ENCODE measurements around the gene AACS. TPM values are rescaled to one million over a fixed set of nuclear protein-coding genes. Genes with fewer than 3 reads are reported as not detected.
A peak's percentile ranks its signal among the peaks of the same experiment; 100 is the strongest.

AACS gene
- total RNA-seq, 3 donors from 2014 or later (not counting 1 experiment from before 2014, with no cell fraction given), result 14.6 to 20.4 (median 18.1) TPM

- no peaks in the 10 kb centered on the region for H3K27me3 ChIP-seq (ENCODE audit: control insufficient read depth, insufficient read depth, low read length)
- ATAC-seq, result no peak
- Mint-ChIP-seq H3K9me3 (no peaks in the 10 kb centered on the region), H3K27ac (no peak overlapping the region), H3K36me3 (no peaks in the 10 kb centered on the region), H3K27me3 (ENCODE audit: low read depth in 2 of 2) (no peaks in the 10 kb centered on the region), H3K4me3 (no peak overlapping the region), H3K4me1 (peaks cover 14 to 30% of the 10 kb centered on the region in 2 donors)
- H3K36me3 ChIP-seq (ENCODE audit: control insufficient read depth, insufficient read depth, low read length), result peaks cover 9% of the 10 kb centered on the region
- no peak for DNase-seq
- H3K27ac ChIP-seq (ENCODE audit: low read length), result no peak overlapping the region
- no peaks in the 10 kb centered on the region for H3K9me3 ChIP-seq (ENCODE audit: control insufficient read depth, insufficient read depth, low read length)
- no peak for TF ChIP-seq CTCF (IDR thresholded peaks at IDR 0.05)
- peaks cover 16% of the 10 kb centered on the region for H3K4me1 ChIP-seq (ENCODE audit: control insufficient read depth, insufficient read depth, low read length)
- no peak overlapping the region for H3K4me3 ChIP-seq (ENCODE audit: low read length)
- 77% methylated on average over 10 of the region's 12 CpGs for WGBS (ENCODE audit: insufficient coverage)
- intact Hi-C loops (cut with micrococcal nuclease), result no loop called here
Measured at GRCh38 chr12:125097427-125097826, 32.2 kb downstream of the AACS start.

- 45% methylated on average over 15 of the region's 15 CpGs for WGBS (ENCODE audit: insufficient coverage)
- Mint-ChIP-seq H3K4me3 (no peak overlapping the region), H3K9me3 (no peaks in the 10 kb centered on the region), H3K27me3 (ENCODE audit: low read depth in 2 of 2) (no peaks in the 10 kb centered on the region), H3K36me3 (no peaks in the 10 kb centered on the region), H3K27ac (no peak overlapping the region), H3K4me1 (peaks cover 14 to 30% of the 10 kb centered on the region in 2 donors)
- Histone ChIP-seq H3K27ac (ENCODE audit: low read length) (no peak overlapping the region), H3K36me3 (ENCODE audit: control insufficient read depth, insufficient read depth, low read length) (peaks cover 13% of the 10 kb centered on the region), H3K9me3 (ENCODE audit: control insufficient read depth, insufficient read depth, low read length) (no peaks in the 10 kb centered on the region), H3K4me1 (ENCODE audit: control insufficient read depth, insufficient read depth, low read length) (peaks cover 16% of the 10 kb centered on the region), H3K27me3 (ENCODE audit: control insufficient read depth, insufficient read depth, low read length) (no peaks in the 10 kb centered on the region), H3K4me3 (ENCODE audit: low read length) (no peak overlapping the region)
- no peak for DNase-seq
- intact Hi-C loops (cut with micrococcal nuclease), result no loop called here
- no peak for TF ChIP-seq CTCF (IDR thresholded peaks at IDR 0.05)
- peak in 1 of 3 donors; percentile 47 for ATAC-seq
Measured at GRCh38 chr12:125098676-125099408, 33.6 kb downstream of the AACS start.

- no peak overlapping the region for H3K4me3 Mint-ChIP-seq
- DNase-seq (no peak), ATAC-seq (no peak)
- Histone ChIP-seq H3K4me3 (ENCODE audit: low read length) (no peak overlapping the region), H3K4me1 (ENCODE audit: control insufficient read depth, insufficient read depth, low read length) (peaks cover 16% of the 10 kb centered on the region), H3K9me3 (ENCODE audit: control insufficient read depth, insufficient read depth, low read length) (no peaks in the 10 kb centered on the region), H3K36me3 (ENCODE audit: control insufficient read depth, insufficient read depth, low read length) (peaks cover 11% of the 10 kb centered on the region), H3K27ac (ENCODE audit: low read length) (no peak overlapping the region), H3K27me3 (ENCODE audit: control insufficient read depth, insufficient read depth, low read length) (no peaks in the 10 kb centered on the region)
- WGBS (ENCODE audit: insufficient coverage), result 97% methylated on average over 7 of the region's 7 CpGs
- no peaks in the 10 kb centered on the region for H3K27me3 Mint-ChIP-seq (ENCODE audit: low read depth in 2 of 2)
- H3K9me3 Mint-ChIP-seq, result no peaks in the 10 kb centered on the region
- H3K36me3 Mint-ChIP-seq, result no peaks in the 10 kb centered on the region
- no peak overlapping the region for H3K27ac Mint-ChIP-seq
- peaks cover 14 to 30% of the 10 kb centered on the region in 2 donors for H3K4me1 Mint-ChIP-seq
- intact Hi-C loops (cut with micrococcal nuclease), result no loop called here
- no peak for TF ChIP-seq CTCF (IDR thresholded peaks at IDR 0.05)
Measured at GRCh38 chr12:125099409-125099782, 34.2 kb downstream of the AACS start.

Data from natural killer cell (primary cell).